ENCODE measurements around the gene RAD52. TPM values are rescaled to one million over a fixed set of nuclear protein-coding genes. Genes with fewer than 3 reads are reported as not detected.

Gene RAD52
- total RNA-seq, 4 donors from 2014 or later, result 11.3 to 21.0 (median 14.3) TPM

DNA sequence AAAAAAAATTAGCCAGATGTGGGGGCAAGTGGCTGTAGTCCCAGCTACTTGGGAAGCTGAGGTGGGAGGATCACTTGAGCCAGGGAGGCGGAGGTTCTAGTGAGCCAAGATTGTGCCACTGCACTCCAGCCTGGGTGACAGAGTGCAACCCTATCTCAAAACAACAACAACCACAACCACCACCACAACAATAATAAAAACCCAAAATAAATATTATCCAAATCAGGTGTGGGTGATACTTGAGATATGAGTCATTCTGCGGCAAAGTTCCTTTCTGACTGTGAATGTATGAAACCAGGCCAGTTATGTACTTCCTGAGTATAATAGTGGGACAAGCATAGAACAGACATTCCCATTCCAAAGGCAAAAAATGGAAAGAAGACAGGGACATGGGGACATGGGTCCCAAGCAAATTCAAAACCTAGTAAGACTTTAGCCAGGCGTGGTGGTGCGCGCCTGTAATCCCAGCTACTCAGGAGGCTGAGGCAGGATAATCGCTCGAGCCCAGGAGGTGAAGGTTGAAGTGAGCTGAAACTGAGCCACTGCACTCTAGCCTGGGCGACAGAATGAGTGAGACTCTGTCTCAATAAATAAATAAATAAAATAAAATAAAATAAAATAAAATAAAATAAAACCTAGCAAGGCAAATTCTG lies 31.8 kb upstream of the RAD52 start:
- Histone ChIP-seq H3K4me1 (no peaks in the 10 kb centered on the region), H3K4me3 (no peak overlapping the region), H3K9me3 (no peaks in the 10 kb centered on the region), H3K36me3 (peaks cover 0 to 3% of the 10 kb centered on the region in 2 donors), H3K27ac (no peak overlapping the region), H3K27me3 (no peaks in the 10 kb centered on the region)
- DNase-seq (no peak), ATAC-seq (no peak)
- TF ChIP-seq CTCF (IDR thresholded peaks at IDR 0.05 in 4 of 5, conservative IDR thresholded peaks at IDR 0.05 in 1 of 5) (no peak), POLR2A (IDR thresholded peaks at IDR 0.05) (no peak)
- intact Hi-C loops (cut with DNase I; ENCODE audit: low total_unique reads) (no loop called here), in situ Hi-C loops (cut with MboI; ENCODE audit: low sequenced_read_pairs in 4 of 4) (loop anchor here in 2 of 4 donors (25.0 kb wide), 1 partner anchor 606 kb away; the partner anchor contains the start of gene FBXL14 (in 2 of the 2))

- DNase-seq (no peak), ATAC-seq (no peak)
- intact Hi-C loops (cut with DNase I; ENCODE audit: low total_unique reads) (no loop called here), in situ Hi-C loops (cut with MboI; ENCODE audit: low sequenced_read_pairs in 4 of 4) (loop anchor here in 2 of 4 donors (25.0 kb wide), 1 partner anchor 608 kb away; the partner anchor contains the start of gene FBXL14 (in 2 of the 2))
- H3K36me3 ChIP-seq, result peaks cover 0 to 4% of the 10 kb centered on the region in 2 donors
- no peaks in the 10 kb centered on the region for H3K9me3 ChIP-seq
- H3K4me3 ChIP-seq, result no peak overlapping the region
- no peaks in the 10 kb centered on the region for H3K27me3 ChIP-seq
- TF ChIP-seq POLR2A (IDR thresholded peaks at IDR 0.05) (no peak), CTCF (IDR thresholded peaks at IDR 0.05 in 4 of 5, conservative IDR thresholded peaks at IDR 0.05 in 1 of 5) (no peak)
- H3K4me1 ChIP-seq, result no peaks in the 10 kb centered on the region
- H3K27ac ChIP-seq, result no peak overlapping the region
Observed at GRCh38 chr12:979349-979748, 29.9 kb upstream of the RAD52 start.

GRCh38 chr12:977156-977555 lies 27.7 kb upstream of the RAD52 start:
- Histone ChIP-seq H3K9me3 (no peaks in the 10 kb centered on the region), H3K27me3 (no peaks in the 10 kb centered on the region), H3K4me1 (no peaks in the 10 kb centered on the region), H3K27ac (no peak overlapping the region), H3K36me3 (peaks cover 0 to 4% of the 10 kb centered on the region in 2 donors), H3K4me3 (no peak overlapping the region)
- in situ Hi-C loops (cut with MboI; ENCODE audit: low sequenced_read_pairs in 4 of 4), result loop anchor here in 2 of 4 donors (25.0 kb wide), 1 partner anchor 610 kb away; the partner anchor contains the start of gene FBXL14 (in 2 of the 2)
- DNase-seq (no peak), ATAC-seq (no peak)
- intact Hi-C loops (cut with DNase I; ENCODE audit: low total_unique reads), result no loop called here
- TF ChIP-seq CTCF (IDR thresholded peaks at IDR 0.05 in 4 of 5, conservative IDR thresholded peaks at IDR 0.05 in 1 of 5), result no peak
- no peak for TF ChIP-seq POLR2A (IDR thresholded peaks at IDR 0.05)

GRCh38 chr12:976644-977043 lies 27.1 kb upstream of the RAD52 start:
- H3K4me3 ChIP-seq, result no peak overlapping the region
- peaks cover 0 to 4% of the 10 kb centered on the region in 2 donors for H3K36me3 ChIP-seq
- no peaks in the 10 kb centered on the region for H3K27me3 ChIP-seq
- H3K9me3 ChIP-seq, result no peaks in the 10 kb centered on the region
- ATAC-seq (no peak), DNase-seq (no peak)
- in situ Hi-C loops (cut with MboI; ENCODE audit: low sequenced_read_pairs in 4 of 4), result loop anchor here in 2 of 4 donors (25.0 kb wide), 1 partner anchor 611 kb away; the partner anchor contains the start of gene FBXL14 (in 2 of the 2)
- H3K27ac ChIP-seq, result no peak overlapping the region
- TF ChIP-seq CTCF (IDR thresholded peaks at IDR 0.05 in 4 of 5, conservative IDR thresholded peaks at IDR 0.05 in 1 of 5), result no peak
- TF ChIP-seq POLR2A (IDR thresholded peaks at IDR 0.05), result no peak
- intact Hi-C loops (cut with DNase I; ENCODE audit: low total_unique reads), result no loop called here
- H3K4me1 ChIP-seq, result no peaks in the 10 kb centered on the region

Data from gastrocnemius medialis (tissue), 4 donors.